ENCODE measurements around the gene CIC. TPM values are rescaled to one million over a fixed set of nuclear protein-coding genes. Genes with fewer than 3 reads are reported as not detected.

Gene CIC
- polyA plus RNA-seq, 2 of the 4 experiments (the other 2 are of a cell fraction) = 7.2 to 56.4 TPM

DNA sequence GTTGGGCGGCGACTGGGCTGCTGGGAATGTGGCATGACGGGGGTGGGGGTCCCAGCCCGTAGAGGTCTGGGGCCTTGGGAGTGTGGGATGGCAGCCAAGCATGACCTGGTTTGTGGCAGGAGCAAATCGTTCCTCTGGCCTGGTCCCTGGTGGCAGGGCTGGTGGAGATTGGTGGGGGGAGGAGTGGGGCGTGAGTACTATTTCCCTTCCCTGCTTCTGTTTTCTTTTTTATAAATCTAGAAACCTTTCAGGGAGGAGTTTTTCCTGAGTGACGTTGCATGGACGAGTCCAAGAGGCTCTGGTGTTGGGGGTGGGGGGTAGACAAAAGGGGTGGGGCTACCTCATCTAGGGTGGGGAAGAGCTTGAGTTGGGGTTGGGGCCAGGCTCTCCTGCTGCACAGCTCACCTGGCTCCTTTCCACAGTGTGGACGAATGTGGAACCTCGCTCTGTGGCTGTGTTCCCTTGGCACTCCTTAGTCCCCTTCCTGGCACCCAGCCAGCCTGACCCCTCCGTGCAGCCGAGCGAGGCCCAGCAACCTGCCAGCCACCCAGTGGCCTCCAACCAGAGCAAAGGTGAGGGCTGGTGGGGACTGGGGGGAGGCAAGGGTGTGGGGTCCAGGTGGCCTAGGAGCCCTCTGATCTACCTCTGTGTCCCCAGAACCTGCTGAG lies 17.4 kb downstream of the CIC start:
- FAIRE-seq = no peak
- 83% methylated on average over 13 of the region's 13 CpGs for WGBS (ENCODE audit: missing lambda C conversion rate)
- POLR2A ChIA-PET = interaction anchor here (0.9 kb wide), 1 partner anchor 10 kb away, joined by 3 read pairs; no protein-coding TSS in a partner anchor
- ATAC-seq = no peak
- CTCF ChIA-PET = interaction anchor here (0.9 to 23.7 kb wide), 7 partner anchors 8 to 153 kb away, joined by 3 to 616 read pairs (median 4); partner anchors contain the start of genes GSK3A, PAFAH1B3 and PRR19
- no peak overlapping the region for H3K4me3 ChIP-seq
- H3K27ac ChIP-seq = peak overlapping the region in 1 of 2 experiments; percentile 94; a peak in 2 of 6 replicates
- TF ChIP-seq POLR2AphosphoS2 (conservative IDR thresholded peaks at IDR 0.05; ENCODE audit: low read length) (no peak), MAFK (IDR thresholded peaks at IDR 0.05; ENCODE audit: partially characterized antibody) (peak; percentile 98)
- TF ChIP-seq, protein P1, sequence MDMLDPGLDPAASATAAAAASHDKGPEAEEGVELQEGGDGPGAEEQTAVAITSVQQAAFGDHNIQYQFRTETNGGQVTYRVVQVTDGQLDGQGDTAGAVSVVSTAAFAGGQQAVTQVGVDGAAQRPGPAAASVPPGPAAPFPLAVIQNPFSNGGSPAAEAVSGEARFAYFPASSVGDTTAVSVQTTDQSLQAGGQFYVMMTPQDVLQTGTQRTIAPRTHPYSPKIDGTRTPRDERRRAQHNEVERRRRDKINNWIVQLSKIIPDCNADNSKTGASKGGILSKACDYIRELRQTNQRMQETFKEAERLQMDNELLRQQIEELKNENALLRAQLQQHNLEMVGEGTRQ (IDR thresholded peaks at IDR 0.05) = no peak
- H3K9me3 ChIP-seq = no peaks in the 10 kb centered on the region
- peak overlapping the region; percentile 100; the same call in 2 of the 3 replicates for H3K4me2 ChIP-seq
- H3K4me1 ChIP-seq = peaks cover 47% of the 10 kb centered on the region
- DNase-seq (ENCODE audit: low read depth in 1 of 2, low spot score in 1 of 2) = no peak

- DNase-seq (ENCODE audit: low read depth in 1 of 2, low spot score in 1 of 2) (no peak), ATAC-seq (no peak), FAIRE-seq (no peak)
- no peak overlapping the region for H3K27ac ChIP-seq
- peaks cover 41% of the 10 kb centered on the region for H3K4me1 ChIP-seq
- TF ChIP-seq BHLHE40 (IDR thresholded peaks at IDR 0.05; ENCODE audit: low read depth, low read length) (no peak), CEBPB (IDR thresholded peaks at IDR 0.05) (no peak), KDM1A (IDR thresholded peaks at IDR 0.05; ENCODE audit: low read depth) (no peak), FOXS1 (CRISPR knock-in tag; IDR thresholded peaks at IDR 0.05) (no peak), EHF (CRISPR knock-in tag; IDR thresholded peaks at IDR 0.05) (no peak), ZSCAN20 (CRISPR knock-in tag; IDR thresholded peaks at IDR 0.05) (no peak), FOSL2 (IDR thresholded peaks at IDR 0.05) (no peak), FOSL2 (CRISPR knock-in tag; IDR thresholded peaks at IDR 0.05) (no peak), GATA3 (IDR thresholded peaks at IDR 0.05; ENCODE audit: borderline replicate concordance) (no peak), CBX8 (IDR thresholded peaks at IDR 0.05) (no peak), HOXB13 (CRISPR knock-in tag; IDR thresholded peaks at IDR 0.05; ENCODE audit: low read depth) (no peak), EP300 (IDR thresholded peaks at IDR 0.05) (no peak), MYC (IDR thresholded peaks at IDR 0.05; ENCODE audit: borderline replicate concordance, low read length) (no peak)
- TF ChIP-seq, protein P1 (IDR thresholded peaks at IDR 0.05) = no peak
- TF ChIP-seq, protein P2, sequence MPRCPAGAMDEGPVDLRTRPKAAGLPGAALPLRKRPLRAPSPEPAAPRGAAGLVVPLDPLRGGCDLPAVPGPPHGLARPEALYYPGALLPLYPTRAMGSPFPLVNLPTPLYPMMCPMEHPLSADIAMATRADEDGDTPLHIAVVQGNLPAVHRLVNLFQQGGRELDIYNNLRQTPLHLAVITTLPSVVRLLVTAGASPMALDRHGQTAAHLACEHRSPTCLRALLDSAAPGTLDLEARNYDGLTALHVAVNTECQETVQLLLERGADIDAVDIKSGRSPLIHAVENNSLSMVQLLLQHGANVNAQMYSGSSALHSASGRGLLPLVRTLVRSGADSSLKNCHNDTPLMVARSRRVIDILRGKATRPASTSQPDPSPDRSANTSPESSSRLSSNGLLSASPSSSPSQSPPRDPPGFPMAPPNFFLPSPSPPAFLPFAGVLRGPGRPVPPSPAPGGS (IDR thresholded peaks at IDR 0.05) = no peak
- TF ChIP-seq, protein P3, sequence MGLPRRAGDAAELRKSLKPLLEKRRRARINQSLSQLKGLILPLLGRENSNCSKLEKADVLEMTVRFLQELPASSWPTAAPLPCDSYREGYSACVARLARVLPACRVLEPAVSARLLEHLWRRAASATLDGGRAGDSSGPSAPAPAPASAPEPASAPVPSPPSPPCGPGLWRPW (IDR thresholded peaks at IDR 0.05) = no peak
- CTCF ChIA-PET = interaction anchor here (0.9 to 23.7 kb wide), 9 partner anchors 9 to 154 kb away, joined by 3 to 616 read pairs (median 4); partner anchors contain the start of genes GSK3A, PAFAH1B3 and PRR19
- POLR2A ChIA-PET = interaction anchor here (0.9 to 1.1 kb wide), 2 partner anchors 9 to 44 kb away, joined by 3 read pairs; no protein-coding TSS in a partner anchor
- H3K4me2 ChIP-seq = no peak overlapping the region
- H3K9me3 ChIP-seq = no peaks in the 10 kb centered on the region
- 93% methylated on average over 30 of the region's 30 CpGs for WGBS (ENCODE audit: missing lambda C conversion rate)
- H3K4me3 ChIP-seq = no peak overlapping the region
These were observed 18.2 kb downstream of the CIC start for GRCh38 chr19:42287017-42287826.

DNA sequence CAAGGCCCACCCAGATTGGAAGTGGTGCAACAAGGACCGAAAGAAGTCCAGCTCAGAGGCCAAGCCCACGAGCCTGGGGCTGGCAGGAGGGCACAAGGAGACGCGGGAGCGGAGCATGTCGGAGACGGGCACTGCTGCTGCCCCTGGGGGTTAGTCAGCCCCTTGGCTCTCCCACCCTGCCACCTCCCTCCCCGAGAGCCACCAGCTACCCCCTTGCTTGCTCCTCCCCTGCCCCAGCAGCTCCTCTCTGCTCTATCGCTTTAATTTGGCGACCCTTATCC lies 18.7 kb downstream of the CIC start:
- peaks cover 36% of the 10 kb centered on the region for H3K4me1 ChIP-seq
- ChIA-PET CTCF (interaction anchor here (0.6 to 23.7 kb wide), 9 partner anchors 9 to 155 kb away, joined by 3 to 616 read pairs (median 4); partner anchors contain the start of genes GSK3A, PAFAH1B3 and PRR19), POLR2A (interaction anchor here (0.8 to 1.1 kb wide), 2 partner anchors 17 to 45 kb away, joined by 3 to 4 read pairs; no protein-coding TSS in a partner anchor)
- no peak overlapping the region for H3K4me3 ChIP-seq
- FAIRE-seq = no peak
- no peak for DNase-seq (ENCODE audit: low read depth in 1 of 2, low spot score in 1 of 2)
- TF ChIP-seq SREBF2 (IDR thresholded peaks at IDR 0.05) (no peak), MAZ (IDR thresholded peaks at IDR 0.05; ENCODE audit: borderline replicate concordance, low read depth, low read length) (no peak), KDM5A (IDR thresholded peaks at IDR 0.05) (no peak), HOXB5 (CRISPR knock-in tag; IDR thresholded peaks at IDR 0.05) (no peak), PHF8 (IDR thresholded peaks at IDR 0.05; ENCODE audit: borderline replicate concordance, low read depth) (no peak), RFX5 (IDR thresholded peaks at IDR 0.05) (no peak)
- TF ChIP-seq, protein P4, sequence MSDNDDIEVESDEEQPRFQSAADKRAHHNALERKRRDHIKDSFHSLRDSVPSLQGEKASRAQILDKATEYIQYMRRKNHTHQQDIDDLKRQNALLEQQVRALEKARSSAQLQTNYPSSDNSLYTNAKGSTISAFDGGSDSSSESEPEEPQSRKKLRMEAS (IDR thresholded peaks at IDR 0.05) = no peak
- H3K9me3 ChIP-seq = no peaks in the 10 kb centered on the region
- H3K27ac ChIP-seq = no peak overlapping the region
- no peak for ATAC-seq
- H3K4me2 ChIP-seq = no peak overlapping the region
- 94% methylated on average over 10 of the region's 10 CpGs for WGBS (ENCODE audit: missing lambda C conversion rate)

All from A549 (cell line).